ENCODE data around the gene CLTA. TPM values are rescaled to one million over a fixed set of nuclear protein-coding genes. Genes with fewer than 3 reads are reported as not detected.
"Not testable (repeated sequence)": the region's sequence is repeated elsewhere in the genome, so short reads cannot be mapped to it uniquely, and the experiment has no call there.

CLTA gene
- polyA plus RNA-seq, 2 of the 4 experiments (the other 2 are of a cell fraction): 291 to 312 TPM

DNA sequence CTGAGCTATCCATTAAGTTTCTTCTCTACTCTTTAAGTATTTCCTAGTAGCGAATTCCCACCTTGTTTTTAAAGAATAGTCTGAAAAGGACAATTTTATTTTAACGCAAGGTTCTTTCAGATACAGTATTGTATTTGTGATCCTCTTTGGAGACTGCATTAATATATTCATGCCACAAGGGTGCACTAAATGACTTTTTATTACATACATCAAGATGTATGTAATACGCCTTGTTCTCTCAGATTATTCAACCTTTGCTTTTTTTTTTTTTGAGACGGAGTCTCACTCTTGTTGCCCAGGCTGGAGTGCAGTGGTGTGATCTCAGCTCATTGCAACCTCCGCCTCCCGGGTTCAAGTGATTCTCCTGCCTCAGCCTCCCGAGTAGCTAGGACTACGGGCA, 57.3 kb downstream of the CLTA start:
- H3K4me2 ChIP-seq, POLR2A ChIA-PET, H3K9me3 ChIP-seq, H3K4me3 ChIP-seq: not testable (repeated sequence)
- H3K27ac ChIP-seq: peak overlapping the region in 1 of 2 experiments; percentile 36; a peak in 1 of 6 replicates
- ATAC-seq: peak; percentile 85 to 89
- CTCF ChIA-PET: interaction anchor here (0.6 to 13.7 kb wide), 33 partner anchors 9 to 307 kb away, joined by 3 to 221 read pairs (median 4); partner anchors contain the start of gene RNF38
- H3K4me1 ChIP-seq: peaks cover 15% of the 10 kb centered on the region; the same call in 2 of the 3 replicates
- peak; percentile 71 to 79 for TF ChIP-seq RAD21 (conservative IDR thresholded peaks at IDR 0.05 in 1 of 2, IDR thresholded peaks at IDR 0.05 in 1 of 2)
- peak; percentile 71 for TF ChIP-seq SMC3 (IDR thresholded peaks at IDR 0.05)
- TF ChIP-seq, protein P1, sequence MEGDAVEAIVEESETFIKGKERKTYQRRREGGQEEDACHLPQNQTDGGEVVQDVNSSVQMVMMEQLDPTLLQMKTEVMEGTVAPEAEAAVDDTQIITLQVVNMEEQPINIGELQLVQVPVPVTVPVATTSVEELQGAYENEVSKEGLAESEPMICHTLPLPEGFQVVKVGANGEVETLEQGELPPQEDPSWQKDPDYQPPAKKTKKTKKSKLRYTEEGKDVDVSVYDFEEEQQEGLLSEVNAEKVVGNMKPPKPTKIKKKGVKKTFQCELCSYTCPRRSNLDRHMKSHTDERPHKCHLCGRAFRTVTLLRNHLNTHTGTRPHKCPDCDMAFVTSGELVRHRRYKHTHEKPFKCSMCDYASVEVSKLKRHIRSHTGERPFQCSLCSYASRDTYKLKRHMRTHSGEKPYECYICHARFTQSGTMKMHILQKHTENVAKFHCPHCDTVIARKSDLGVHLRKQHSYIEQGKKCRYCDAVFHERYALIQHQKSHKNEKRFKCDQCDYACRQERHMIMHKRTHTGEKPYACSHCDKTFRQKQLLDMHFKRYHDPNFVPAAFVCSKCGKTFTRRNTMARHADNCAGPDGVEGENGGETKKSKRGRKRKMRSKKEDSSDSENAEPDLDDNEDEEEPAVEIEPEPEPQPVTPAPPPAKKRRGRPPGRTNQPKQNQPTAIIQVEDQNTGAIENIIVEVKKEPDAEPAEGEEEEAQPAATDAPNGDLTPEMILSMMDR (IDR thresholded peaks at IDR 0.05): peak; percentile 54
- peak; percentile 48 to 67 for DNase-seq (ENCODE audit: low read depth in 1 of 2, low spot score in 1 of 2)
- WGBS (ENCODE audit: missing lambda C conversion rate): 58% methylated on average over 8 of the region's 8 CpGs
- FAIRE-seq: peak; percentile 61

DNA sequence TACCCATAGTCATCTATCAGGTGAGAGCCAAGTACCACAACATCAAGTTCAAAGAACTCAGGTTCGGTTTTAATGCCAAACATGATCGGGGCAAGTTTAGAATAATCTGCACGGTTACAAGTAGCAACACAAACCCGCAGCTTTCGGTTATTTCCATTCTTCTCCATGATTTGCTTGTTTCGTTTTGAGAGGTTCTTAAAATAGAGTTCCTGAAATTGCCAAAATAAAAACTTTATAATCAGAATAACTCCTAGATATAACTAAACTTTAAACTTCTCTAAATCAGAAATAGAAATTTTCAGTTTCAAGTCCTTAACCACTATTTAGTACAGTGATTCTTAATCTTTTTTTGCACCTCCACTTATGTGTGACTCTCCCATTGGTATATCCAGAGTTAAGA, 58.5 kb downstream of the CLTA start:
- Histone ChIP-seq H3K4me2 (no peak overlapping the region), H3K4me3 (no peak overlapping the region), H3K27ac (no peak overlapping the region), H3K4me1 (peaks cover 15% of the 10 kb centered on the region; the same call in 2 of the 3 replicates), H3K9me3 (no peaks in the 10 kb centered on the region)
- WGBS (ENCODE audit: missing lambda C conversion rate): 92% methylated on average over 6 of the region's 6 CpGs
- ChIA-PET POLR2A (no interaction called here), CTCF (interaction anchor here (0.7 to 13.7 kb wide), 16 partner anchors 13 to 306 kb away, joined by 3 to 221 read pairs (median 4); no protein-coding TSS in a partner anchor)
- FAIRE-seq: no peak
- ATAC-seq: no peak
- TF ChIP-seq HOXA7 (CRISPR knock-in tag; IDR thresholded peaks at IDR 0.05): no peak
- no peak for TF ChIP-seq HOXB5 (CRISPR knock-in tag; IDR thresholded peaks at IDR 0.05)
- TF ChIP-seq HDAC2 (IDR thresholded peaks at IDR 0.05): no peak
- no peak for TF ChIP-seq RAD21 (conservative IDR thresholded peaks at IDR 0.05 in 1 of 2, IDR thresholded peaks at IDR 0.05 in 1 of 2)
- TF ChIP-seq, protein P2, sequence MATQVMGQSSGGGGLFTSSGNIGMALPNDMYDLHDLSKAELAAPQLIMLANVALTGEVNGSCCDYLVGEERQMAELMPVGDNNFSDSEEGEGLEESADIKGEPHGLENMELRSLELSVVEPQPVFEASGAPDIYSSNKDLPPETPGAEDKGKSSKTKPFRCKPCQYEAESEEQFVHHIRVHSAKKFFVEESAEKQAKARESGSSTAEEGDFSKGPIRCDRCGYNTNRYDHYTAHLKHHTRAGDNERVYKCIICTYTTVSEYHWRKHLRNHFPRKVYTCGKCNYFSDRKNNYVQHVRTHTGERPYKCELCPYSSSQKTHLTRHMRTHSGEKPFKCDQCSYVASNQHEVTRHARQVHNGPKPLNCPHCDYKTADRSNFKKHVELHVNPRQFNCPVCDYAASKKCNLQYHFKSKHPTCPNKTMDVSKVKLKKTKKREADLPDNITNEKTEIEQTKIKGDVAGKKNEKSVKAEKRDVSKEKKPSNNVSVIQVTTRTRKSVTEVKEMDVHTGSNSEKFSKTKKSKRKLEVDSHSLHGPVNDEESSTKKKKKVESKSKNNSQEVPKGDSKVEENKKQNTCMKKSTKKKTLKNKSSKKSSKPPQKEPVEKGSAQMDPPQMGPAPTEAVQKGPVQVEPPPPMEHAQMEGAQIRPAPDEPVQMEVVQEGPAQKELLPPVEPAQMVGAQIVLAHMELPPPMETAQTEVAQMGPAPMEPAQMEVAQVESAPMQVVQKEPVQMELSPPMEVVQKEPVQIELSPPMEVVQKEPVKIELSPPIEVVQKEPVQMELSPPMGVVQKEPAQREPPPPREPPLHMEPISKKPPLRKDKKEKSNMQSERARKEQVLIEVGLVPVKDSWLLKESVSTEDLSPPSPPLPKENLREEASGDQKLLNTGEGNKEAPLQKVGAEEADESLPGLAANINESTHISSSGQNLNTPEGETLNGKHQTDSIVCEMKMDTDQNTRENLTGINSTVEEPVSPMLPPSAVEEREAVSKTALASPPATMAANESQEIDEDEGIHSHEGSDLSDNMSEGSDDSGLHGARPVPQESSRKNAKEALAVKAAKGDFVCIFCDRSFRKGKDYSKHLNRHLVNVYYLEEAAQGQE (IDR thresholded peaks at IDR 0.05): no peak
- no peak for TF ChIP-seq RFX5 (IDR thresholded peaks at IDR 0.05)
- TF ChIP-seq KDM1A (IDR thresholded peaks at IDR 0.05; ENCODE audit: low read depth): no peak
- TF ChIP-seq, protein P3, sequence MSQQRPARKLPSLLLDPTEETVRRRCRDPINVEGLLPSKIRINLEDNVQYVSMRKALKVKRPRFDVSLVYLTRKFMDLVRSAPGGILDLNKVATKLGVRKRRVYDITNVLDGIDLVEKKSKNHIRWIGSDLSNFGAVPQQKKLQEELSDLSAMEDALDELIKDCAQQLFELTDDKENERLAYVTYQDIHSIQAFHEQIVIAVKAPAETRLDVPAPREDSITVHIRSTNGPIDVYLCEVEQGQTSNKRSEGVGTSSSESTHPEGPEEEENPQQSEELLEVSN (IDR thresholded peaks at IDR 0.05; ENCODE audit: borderline replicate concordance, low read depth): no peak
- no peak for TF ChIP-seq JUNB (IDR thresholded peaks at IDR 0.05)
- TF ChIP-seq, protein P4, sequence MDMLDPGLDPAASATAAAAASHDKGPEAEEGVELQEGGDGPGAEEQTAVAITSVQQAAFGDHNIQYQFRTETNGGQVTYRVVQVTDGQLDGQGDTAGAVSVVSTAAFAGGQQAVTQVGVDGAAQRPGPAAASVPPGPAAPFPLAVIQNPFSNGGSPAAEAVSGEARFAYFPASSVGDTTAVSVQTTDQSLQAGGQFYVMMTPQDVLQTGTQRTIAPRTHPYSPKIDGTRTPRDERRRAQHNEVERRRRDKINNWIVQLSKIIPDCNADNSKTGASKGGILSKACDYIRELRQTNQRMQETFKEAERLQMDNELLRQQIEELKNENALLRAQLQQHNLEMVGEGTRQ (IDR thresholded peaks at IDR 0.05): no peak
- no peak for TF ChIP-seq ZC3H11A (IDR thresholded peaks at IDR 0.05)
- TF ChIP-seq RNF2 (IDR thresholded peaks at IDR 0.05; ENCODE audit: borderline replicate concordance, low read depth): no peak
- TF ChIP-seq PHF8 (IDR thresholded peaks at IDR 0.05; ENCODE audit: borderline replicate concordance, low read depth): no peak
- TF ChIP-seq GATA3 (IDR thresholded peaks at IDR 0.05; ENCODE audit: borderline replicate concordance): no peak
- TF ChIP-seq, protein P5, sequence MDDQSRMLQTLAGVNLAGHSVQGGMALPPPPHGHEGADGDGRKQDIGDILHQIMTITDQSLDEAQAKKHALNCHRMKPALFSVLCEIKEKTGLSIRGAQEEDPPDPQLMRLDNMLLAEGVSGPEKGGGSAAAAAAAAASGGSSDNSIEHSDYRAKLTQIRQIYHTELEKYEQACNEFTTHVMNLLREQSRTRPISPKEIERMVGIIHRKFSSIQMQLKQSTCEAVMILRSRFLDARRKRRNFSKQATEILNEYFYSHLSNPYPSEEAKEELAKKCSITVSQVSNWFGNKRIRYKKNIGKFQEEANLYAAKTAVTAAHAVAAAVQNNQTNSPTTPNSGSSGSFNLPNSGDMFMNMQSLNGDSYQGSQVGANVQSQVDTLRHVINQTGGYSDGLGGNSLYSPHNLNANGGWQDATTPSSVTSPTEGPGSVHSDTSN (IDR thresholded peaks at IDR 0.05): no peak
- TF ChIP-seq HOXB13 (CRISPR knock-in tag; IDR thresholded peaks at IDR 0.05; ENCODE audit: low read depth): no peak
- no peak for TF ChIP-seq EHMT2 (IDR thresholded peaks at IDR 0.05; ENCODE audit: low read depth)
- no peak for TF ChIP-seq ZSCAN20 (CRISPR knock-in tag; IDR thresholded peaks at IDR 0.05)
- DNase-seq (ENCODE audit: low read depth in 1 of 2, low spot score in 1 of 2): no peak

All from A549 (cell line).